Natural killer cell treated with Interleukin-12 subunit alpha and Interleukin-12 subunit beta and Interleukin-15 and Interleukin-18, amount 100 ng/mL, for 72 hours (primary cell): ENCODE data around the gene MRPL53. TPM values are rescaled to one million over a fixed set of nuclear protein-coding genes. Genes with fewer than 3 reads are reported as not detected.

Source experiments
- ATAC-seq, 2 donors: fragments of 150-1000 bp; cut with Tn5 transposase in 1 of 2; sonication (Bioruptor Pico), chemical (Tn5 transposase) in 1 of 2; 2 replicates each; pipeline ENCODE4 v1.10.0; 2021
- DNase-seq: peaks from one replicate; pipeline ENCODE4 v3.0.0; 2022; ENCODE audit warnings: low spot score
- H3K27ac Mint-ChIP-seq, 2 donors: 1 replicate in 1 of 2; 2 replicates in 1 of 2; pipeline ENCODE4 v1.8.0; 2022; ENCODE audit warnings: mixed read lengths in 2 of 2, mild to moderate bottlenecking in 1 of 2, moderate library complexity in 1 of 2
- H3K27me3 Mint-ChIP-seq, 2 donors: 1 replicate in 1 of 2; 2 replicates in 1 of 2; pipeline ENCODE4 v1.8.0; 2022; ENCODE audit warnings: mixed read lengths in 2 of 2
- H3K36me3 Mint-ChIP-seq: one replicate; pipeline ENCODE4 v1.8.0; 2022; ENCODE audit warnings: mixed read lengths
- H3K4me1 Mint-ChIP-seq, 2 donors: 1 replicate in 1 of 2; 2 replicates in 1 of 2; pipeline ENCODE4 v1.8.0; 2022; ENCODE audit warnings: low read depth in 2 of 2, mixed read lengths in 2 of 2, mild to moderate bottlenecking in 1 of 2
- H3K4me3 Mint-ChIP-seq: one replicate; pipeline ENCODE4 v1.8.0; 2022; ENCODE audit warnings: mixed read lengths
- H3K9me3 Mint-ChIP-seq: 2 replicates; pipeline ENCODE4 v1.8.0; 2022; ENCODE audit warnings: mixed read lengths
- total RNA-seq, 2 donors: library from RNA; stranded (reverse); gene quantifications; one replicate each; pipeline ENCODE4 v1.2.3, GENCODE V29; 2022

Gene MRPL53
- total RNA-seq, 2 donors from 2014 or later = 94.5 to 111 TPM

- Mint-ChIP-seq H3K36me3 (no peaks in the 10 kb centered on the region), H3K9me3 (no peaks in the 10 kb centered on the region), H3K27ac (no peak overlapping the region), H3K4me1 (peaks cover 5 to 6% of the 10 kb centered on the region in 2 donors), H3K4me3 (no peak overlapping the region), H3K27me3 (no peaks in the 10 kb centered on the region)
- DNase-seq (no peak), ATAC-seq (no peak)
Observed at GRCh38 chr2:74427551-74427950, 44.9 kb downstream of the MRPL53 start.

GRCh38 chr2:74426181-74426758 is 46.2 kb downstream of the MRPL53 start:
- Mint-ChIP-seq H3K4me3 (no peak overlapping the region), H3K36me3 (no peaks in the 10 kb centered on the region), H3K27me3 (no peaks in the 10 kb centered on the region), H3K4me1 (peaks cover 13% of the 10 kb centered on the region in 2 donors), H3K9me3 (no peaks in the 10 kb centered on the region), H3K27ac (no peak overlapping the region)
- ATAC-seq (no peak), DNase-seq (no peak)

GRCh38 chr2:74425523-74425922 is 47.0 kb downstream of the MRPL53 start:
- DNase-seq (no peak), ATAC-seq (no peak)
- no peaks in the 10 kb centered on the region for H3K36me3 Mint-ChIP-seq
- no peak overlapping the region for H3K4me3 Mint-ChIP-seq
- peaks cover 17 to 19% of the 10 kb centered on the region in 2 donors for H3K4me1 Mint-ChIP-seq
- H3K27me3 Mint-ChIP-seq = no peaks in the 10 kb centered on the region
- H3K9me3 Mint-ChIP-seq = no peaks in the 10 kb centered on the region
- no peak overlapping the region for H3K27ac Mint-ChIP-seq

- no peak overlapping the region for H3K27ac Mint-ChIP-seq
- no peak for ATAC-seq
- H3K27me3 Mint-ChIP-seq = no peaks in the 10 kb centered on the region
- H3K4me1 Mint-ChIP-seq = peaks cover 21 to 24% of the 10 kb centered on the region in 2 donors
- no peaks in the 10 kb centered on the region for H3K36me3 Mint-ChIP-seq
- no peak overlapping the region for H3K4me3 Mint-ChIP-seq
- H3K9me3 Mint-ChIP-seq = no peaks in the 10 kb centered on the region
- no peak for DNase-seq
Observed at GRCh38 chr2:74424995-74425406, 47.5 kb downstream of the MRPL53 start.

GRCh38 chr2:74424139-74424992 is 48.1 kb downstream of the MRPL53 start:
- DNase-seq = no peak
- Mint-ChIP-seq H3K4me3 (no peak overlapping the region), H3K27ac (no peak overlapping the region), H3K9me3 (no peaks in the 10 kb centered on the region), H3K27me3 (no peaks in the 10 kb centered on the region), H3K4me1 (peaks cover 21 to 24% of the 10 kb centered on the region in 2 donors), H3K36me3 (no peaks in the 10 kb centered on the region)
- ATAC-seq = no peak

- Mint-ChIP-seq H3K9me3 (no peaks in the 10 kb centered on the region), H3K36me3 (no peaks in the 10 kb centered on the region)
Observed at GRCh38 chr2:74423231-74424095, 49.0 kb downstream of the MRPL53 start.

More at GRCh38 chr2:74423231-74424095, 49.0 kb downstream of the MRPL53 start:
- peak overlapping the region; percentile 90 to 96 for H3K27ac Mint-ChIP-seq
- no peaks in the 10 kb centered on the region for H3K27me3 Mint-ChIP-seq
- no peak for DNase-seq
- no peak for ATAC-seq
- peaks cover 21 to 24% of the 10 kb centered on the region in 2 donors for H3K4me1 Mint-ChIP-seq
- H3K4me3 Mint-ChIP-seq = peak overlapping the region; percentile 95

Other genes with a start within 250 kb of the MRPL53 start
- 1 to 10 TPM; 1.2 to 3.2 TPM for gene SLC4A5, start 129.3 kb downstream of the MRPL53 start, total RNA-seq
- gene DCTN1, start 92.4 kb downstream of the MRPL53 start, total RNA-seq = 100 to 1,000 TPM in 1 of 2 donors, 10 to 100 TPM in 1; 97.8 to 106 TPM
- gene C2orf81, start 51.1 kb downstream of the MRPL53 start, total RNA-seq = 1 to 10 TPM; 1.7 to 2.2 TPM
- gene WDR54, start 51.0 kb downstream of the MRPL53 start, total RNA-seq = 10 to 100 TPM; 41.8 to 44.9 TPM
- 10 to 100 TPM in 1 of 2 donors, 1 to 10 TPM in 1; 4.6 to 11.6 TPM for gene RTKN, start 30.7 kb downstream of the MRPL53 start, total RNA-seq
- 10 to 100 TPM; 42.3 to 45.6 TPM for gene INO80B, start 17.6 kb downstream of the MRPL53 start, total RNA-seq
- 10 to 100 TPM; 28.6 to 48.0 TPM for gene WBP1, start 14.2 kb downstream of the MRPL53 start, total RNA-seq
- gene MOGS, start 7.3 kb downstream of the MRPL53 start, total RNA-seq = 100 to 1,000 TPM in 1 of 2 donors, 10 to 100 TPM in 1; 97.9 to 111 TPM
- 10 to 100 TPM; 31.8 to 46.5 TPM for gene CCDC142, start 10.3 kb upstream of the MRPL53 start, total RNA-seq
- 10 to 100 TPM; 42.8 to 49.0 TPM for gene TTC31, start 10.4 kb upstream of the MRPL53 start, total RNA-seq
- gene LBX2, start 26.9 kb upstream of the MRPL53 start, total RNA-seq = 1 to 10 TPM; 1.3 to 1.5 TPM
- gene PCGF1, start 35.0 kb upstream of the MRPL53 start, total RNA-seq = 10 to 100 TPM; 31.3 to 41.3 TPM
- gene TLX2, start 41.8 kb upstream of the MRPL53 start, total RNA-seq = under 1 TPM; 0.12 to 0.95 TPM
- gene DQX1, start 53.6 kb upstream of the MRPL53 start, total RNA-seq = 1 to 10 TPM in 1 of 2 donors, under 1 TPM in 1; 0.55 to 1.0 TPM
- gene AUP1, start 57.0 kb upstream of the MRPL53 start, total RNA-seq = 100 to 1,000 TPM; 190 to 233 TPM
- gene HTRA2, start 57.3 kb upstream of the MRPL53 start, total RNA-seq = 100 to 1,000 TPM in 1 of 2 donors, 10 to 100 TPM in 1; 93.1 to 100 TPM
- 1 to 10 TPM; 1.2 to 2.7 TPM for gene LOXL3, start 81.3 kb upstream of the MRPL53 start, total RNA-seq
- gene DOK1, start 82.0 kb upstream of the MRPL53 start, total RNA-seq = 10 to 100 TPM; 27.4 to 34.4 TPM
- not detected for gene M1AP, start 175.7 kb upstream of the MRPL53 start, total RNA-seq
- gene SEMA4F, start 181.6 kb upstream of the MRPL53 start, total RNA-seq = 1 to 10 TPM; 2.0 to 5.3 TPM